GM19455 (cell line): ENCODE results near the gene EEF1AKMT2.
A peak's percentile ranks its signal among the peaks of the same experiment; 100 is the strongest.

Source experiments
- ATAC-seq: cut with Tn5 transposase; IDR thresholded peaks from one replicate; pipeline ENCODE4 v1.9.1; 2021; ENCODE audit not compliant: unreplicated experiment

The EEF1AKMT2 gene

GRCh38 chr10:124739119-124739921 is 52.4 kb downstream of the EEF1AKMT2 start:
- ATAC-seq, result no peak

GRCh38 chr10:124738441-124738840 is 53.2 kb downstream of the EEF1AKMT2 start:
- no peak for ATAC-seq

- no peak for ATAC-seq
These were observed 54.0 kb downstream of the EEF1AKMT2 start for GRCh38 chr10:124737708-124738107.

GRCh38 chr10:124737221-124737620 is 54.5 kb downstream of the EEF1AKMT2 start:
- no peak for ATAC-seq

- no peak for ATAC-seq
These were observed 55.1 kb downstream of the EEF1AKMT2 start for GRCh38 chr10:124736491-124737136.

- no peak for ATAC-seq
These were observed 56.0 kb downstream of the EEF1AKMT2 start for GRCh38 chr10:124735491-124736286.

GRCh38 chr10:124734311-124735166 is 57.1 kb downstream of the EEF1AKMT2 start:
- ATAC-seq, result no peak

- ATAC-seq, result no peak
These were observed 58.0 kb downstream of the EEF1AKMT2 start for GRCh38 chr10:124733571-124734245.

- peak; percentile 58 for ATAC-seq
These were observed 58.6 kb downstream of the EEF1AKMT2 start for GRCh38 chr10:124732931-124733570.

GRCh38 chr10:124731551-124731950 is 60.1 kb downstream of the EEF1AKMT2 start:
- no peak for ATAC-seq

GRCh38 chr10:124730790-124731189 is 60.9 kb downstream of the EEF1AKMT2 start:
- ATAC-seq, result no peak

GRCh38 chr10:124728830-124729661 is 62.6 kb downstream of the EEF1AKMT2 start:
- no peak for ATAC-seq

- ATAC-seq, result no peak
These were observed 63.4 kb downstream of the EEF1AKMT2 start for GRCh38 chr10:124728071-124728829.

- no peak for ATAC-seq
These were observed 64.2 kb downstream of the EEF1AKMT2 start for GRCh38 chr10:124727361-124727960.

GRCh38 chr10:124725791-124726190 is 65.9 kb downstream of the EEF1AKMT2 start:
- ATAC-seq, result no peak

- no peak for ATAC-seq
These were observed 66.5 kb downstream of the EEF1AKMT2 start for GRCh38 chr10:124725171-124725631.

- no peak for ATAC-seq
These were observed 67.2 kb downstream of the EEF1AKMT2 start for GRCh38 chr10:124724279-124725027.
